ENCODE results near the gene COL20A1. TPM values are rescaled to one million over a fixed set of nuclear protein-coding genes. Genes with fewer than 3 reads are reported as not detected.
"Not testable (repeated sequence)": the region's sequence is repeated elsewhere in the genome, so short reads cannot be mapped to it uniquely, and the experiment has no call there.

COL20A1 gene
- total and polyA plus RNA-seq, 2 donors (not counting 1 experiment from before 2014, with no cell fraction given) = not detected

DNA sequence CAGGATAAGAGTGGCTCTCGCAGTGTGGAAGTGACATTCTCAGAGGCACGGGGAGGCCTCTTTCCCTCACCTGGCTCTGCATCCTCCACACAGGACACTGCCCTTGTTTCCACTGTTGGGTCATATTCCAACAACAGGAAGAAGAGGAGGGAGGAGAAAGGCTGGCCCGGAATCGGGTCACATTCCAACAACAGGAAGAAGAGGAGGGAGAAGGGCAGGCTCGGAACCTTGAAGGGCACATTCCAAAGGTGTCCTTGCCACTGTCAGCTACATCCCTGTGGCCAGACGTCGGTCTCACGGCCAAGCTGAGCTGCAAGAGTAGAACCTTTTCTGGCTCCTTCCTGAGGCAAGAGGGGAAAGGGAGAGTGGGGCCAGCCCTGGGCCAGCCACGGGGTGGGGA is 42.7 kb downstream of the COL20A1 start:
- no peak for TF ChIP-seq EZH2 (IDR thresholded peaks at IDR 0.05; ENCODE audit: low read length, missing control alignments)
- TF ChIP-seq, protein P1, sequence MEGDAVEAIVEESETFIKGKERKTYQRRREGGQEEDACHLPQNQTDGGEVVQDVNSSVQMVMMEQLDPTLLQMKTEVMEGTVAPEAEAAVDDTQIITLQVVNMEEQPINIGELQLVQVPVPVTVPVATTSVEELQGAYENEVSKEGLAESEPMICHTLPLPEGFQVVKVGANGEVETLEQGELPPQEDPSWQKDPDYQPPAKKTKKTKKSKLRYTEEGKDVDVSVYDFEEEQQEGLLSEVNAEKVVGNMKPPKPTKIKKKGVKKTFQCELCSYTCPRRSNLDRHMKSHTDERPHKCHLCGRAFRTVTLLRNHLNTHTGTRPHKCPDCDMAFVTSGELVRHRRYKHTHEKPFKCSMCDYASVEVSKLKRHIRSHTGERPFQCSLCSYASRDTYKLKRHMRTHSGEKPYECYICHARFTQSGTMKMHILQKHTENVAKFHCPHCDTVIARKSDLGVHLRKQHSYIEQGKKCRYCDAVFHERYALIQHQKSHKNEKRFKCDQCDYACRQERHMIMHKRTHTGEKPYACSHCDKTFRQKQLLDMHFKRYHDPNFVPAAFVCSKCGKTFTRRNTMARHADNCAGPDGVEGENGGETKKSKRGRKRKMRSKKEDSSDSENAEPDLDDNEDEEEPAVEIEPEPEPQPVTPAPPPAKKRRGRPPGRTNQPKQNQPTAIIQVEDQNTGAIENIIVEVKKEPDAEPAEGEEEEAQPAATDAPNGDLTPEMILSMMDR (conservative IDR thresholded peaks at IDR 0.05 in 1 of 2, IDR thresholded peaks at IDR 0.05 in 1 of 2; ENCODE audit: low read depth in 1 of 2, low read length in 2 of 2) = no peak

DNA sequence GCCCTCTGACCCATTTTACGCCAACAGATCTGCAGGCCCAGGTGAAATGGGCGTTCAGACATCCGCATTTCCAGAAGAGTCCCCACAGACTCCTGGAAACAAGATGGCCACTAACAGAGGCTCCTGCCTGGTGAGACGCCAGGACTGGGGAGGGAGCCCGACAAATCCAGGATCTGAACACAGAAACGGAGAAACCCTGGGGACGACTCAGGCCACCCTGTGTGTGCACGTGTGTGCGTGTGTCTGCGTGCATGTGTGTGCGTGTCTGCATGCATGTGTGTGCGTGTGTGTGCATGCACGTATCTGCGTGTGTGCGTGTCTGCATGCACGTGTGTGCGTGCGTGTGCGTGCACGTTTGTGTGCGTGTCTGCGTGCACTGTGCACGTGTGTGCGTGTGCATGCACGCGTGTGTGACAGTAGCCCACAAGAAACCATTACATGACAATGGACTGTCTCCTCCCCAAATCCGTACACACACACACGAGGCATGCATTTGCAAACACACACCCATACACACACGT is 43.3 kb downstream of the COL20A1 start:
- Histone ChIP-seq H3K4me1 (ENCODE audit: control insufficient read depth, extremely low read depth, insufficient read depth, low read length) (no peaks in the 10 kb centered on the region), H3K4me2 (ENCODE audit: extremely low read depth, insufficient read depth, low read length) (no peak overlapping the region), H4K20me1 (ENCODE audit: control insufficient read depth, extremely low read depth, insufficient read depth, low read length) (no peaks in the 10 kb centered on the region), H3K27ac (ENCODE audit: insufficient read depth, low read length) (no peak overlapping the region), H3K9ac (ENCODE audit: insufficient read depth, low read length) (no peak overlapping the region), H3K9me3 (ENCODE audit: control insufficient read depth, insufficient read depth, low read depth, low read length) (no peaks in the 10 kb centered on the region), H3K27me3 (ENCODE audit: control insufficient read depth, insufficient read depth, low read length) (no peaks in the 10 kb centered on the region), H2AFZ (ENCODE audit: low read length) (no peak overlapping the region), H3K36me3 (ENCODE audit: control insufficient read depth, insufficient read depth, low read length) (no peaks in the 10 kb centered on the region), H3K4me3 (replicated peaks in 1 of 4; ENCODE audit: control extremely low read depth in 1 of 4, insufficient read depth in 1 of 4, low read depth in 3 of 4, low read length in 4 of 4) (no peak overlapping the region), H3K79me2 (ENCODE audit: control insufficient read depth, insufficient read depth, low read length) (no peaks in the 10 kb centered on the region)
- DNase-seq (ENCODE audit: low read depth in 2 of 2) = no peak
- TF ChIP-seq, protein P1 (conservative IDR thresholded peaks at IDR 0.05 in 1 of 2, IDR thresholded peaks at IDR 0.05 in 1 of 2; ENCODE audit: low read depth in 1 of 2, low read length in 2 of 2) = no peak
- no peak for TF ChIP-seq EZH2 (IDR thresholded peaks at IDR 0.05; ENCODE audit: low read length, missing control alignments)

More for the DNA sequence above, 42.7 kb downstream of the COL20A1 start:
- no peak overlapping the region for H3K27ac ChIP-seq (ENCODE audit: insufficient read depth, low read length)
- DNase-seq (ENCODE audit: low read depth in 2 of 2) = no peak
- no peaks in the 10 kb centered on the region for H3K4me1 ChIP-seq (ENCODE audit: control insufficient read depth, extremely low read depth, insufficient read depth, low read length)
- H3K9ac ChIP-seq (ENCODE audit: insufficient read depth, low read length) = no peak overlapping the region
- H3K27me3 ChIP-seq (ENCODE audit: control insufficient read depth, insufficient read depth, low read length) = no peaks in the 10 kb centered on the region
- no peak overlapping the region for H2AFZ ChIP-seq (ENCODE audit: low read length)
- no peaks in the 10 kb centered on the region for H3K9me3 ChIP-seq (ENCODE audit: control insufficient read depth, insufficient read depth, low read depth, low read length)
- no peaks in the 10 kb centered on the region for H3K79me2 ChIP-seq (ENCODE audit: control insufficient read depth, insufficient read depth, low read length)
- H4K20me1 ChIP-seq (ENCODE audit: control insufficient read depth, extremely low read depth, insufficient read depth, low read length) = no peaks in the 10 kb centered on the region
- H3K4me2 ChIP-seq (ENCODE audit: extremely low read depth, insufficient read depth, low read length) = no peak overlapping the region
- no peaks in the 10 kb centered on the region for H3K36me3 ChIP-seq (ENCODE audit: control insufficient read depth, insufficient read depth, low read length)
- no peak overlapping the region for H3K4me3 ChIP-seq (replicated peaks in 1 of 4; ENCODE audit: control extremely low read depth in 1 of 4, insufficient read depth in 1 of 4, low read depth in 3 of 4, low read length in 4 of 4)

- H3K9ac ChIP-seq (ENCODE audit: insufficient read depth, low read length) = no peak overlapping the region
- no peaks in the 10 kb centered on the region for H4K20me1 ChIP-seq (ENCODE audit: control insufficient read depth, extremely low read depth, insufficient read depth, low read length)
- peak in 1 of 2 donors; percentile 38 for DNase-seq (ENCODE audit: low read depth in 2 of 2)
- no peak overlapping the region for H3K4me2 ChIP-seq (ENCODE audit: extremely low read depth, insufficient read depth, low read length)
- H3K27me3 ChIP-seq (ENCODE audit: control insufficient read depth, insufficient read depth, low read length) = no peaks in the 10 kb centered on the region
- no peaks in the 10 kb centered on the region for H3K79me2 ChIP-seq (ENCODE audit: control insufficient read depth, insufficient read depth, low read length)
- H2AFZ ChIP-seq (ENCODE audit: low read length) = no peak overlapping the region
- H3K4me3 ChIP-seq (replicated peaks in 1 of 4; ENCODE audit: control extremely low read depth in 1 of 4, insufficient read depth in 1 of 4, low read depth in 3 of 4, low read length in 4 of 4) = no peak overlapping the region
- H3K27ac ChIP-seq (ENCODE audit: insufficient read depth, low read length) = no peak overlapping the region
- no peaks in the 10 kb centered on the region for H3K36me3 ChIP-seq (ENCODE audit: control insufficient read depth, insufficient read depth, low read length)
- no peaks in the 10 kb centered on the region for H3K4me1 ChIP-seq (ENCODE audit: control insufficient read depth, extremely low read depth, insufficient read depth, low read length)
- H3K9me3 ChIP-seq (ENCODE audit: control insufficient read depth, insufficient read depth, low read depth, low read length) = no peaks in the 10 kb centered on the region
- TF ChIP-seq, protein P1 (conservative IDR thresholded peaks at IDR 0.05 in 1 of 2, IDR thresholded peaks at IDR 0.05 in 1 of 2; ENCODE audit: low read depth in 1 of 2, low read length in 2 of 2) = no peak
- no peak for TF ChIP-seq EZH2 (IDR thresholded peaks at IDR 0.05; ENCODE audit: low read length, missing control alignments)
Measured at GRCh38 chr20:63337786-63338420, 44.9 kb downstream of the COL20A1 start.

DNA sequence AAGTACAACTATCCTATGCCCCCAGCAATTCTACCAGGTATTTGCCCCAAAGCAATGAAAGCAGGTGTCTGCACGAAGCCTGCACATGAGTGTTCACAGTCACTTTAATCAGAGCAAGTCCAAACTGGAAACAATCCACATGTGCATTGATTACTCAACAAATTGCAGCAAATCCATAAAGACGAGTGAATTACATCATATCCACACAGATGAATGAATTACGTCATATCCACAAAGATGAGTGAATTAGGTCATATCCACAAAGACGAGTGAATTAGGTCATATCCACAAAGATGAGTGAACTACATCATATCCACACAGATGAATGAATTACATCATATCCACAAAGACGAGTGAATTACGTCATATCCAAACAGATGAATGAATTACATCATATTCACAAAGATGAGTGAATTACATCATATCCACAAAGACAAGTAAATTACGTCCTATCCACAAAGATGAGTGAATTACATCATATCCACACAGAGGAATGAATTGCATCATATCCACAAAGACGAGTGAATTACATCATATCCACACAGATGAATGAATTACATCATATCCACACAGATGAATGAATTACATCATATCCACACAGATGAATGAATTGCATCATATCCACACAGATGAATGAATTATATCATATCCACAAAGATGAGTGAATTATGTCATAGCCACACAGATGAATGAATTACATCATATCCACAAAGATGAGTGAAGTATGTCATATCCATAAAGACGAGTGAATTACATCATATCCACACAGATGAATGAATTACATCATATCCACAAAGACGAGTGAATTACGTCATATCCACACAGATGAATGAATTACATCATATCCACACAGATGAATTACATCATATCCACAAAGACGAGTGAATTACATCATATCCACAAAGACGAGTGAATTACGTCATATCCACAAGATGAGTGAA is 46.4 kb downstream of the COL20A1 start:
- peak in 1 of 2 donors; percentile 2 for DNase-seq (ENCODE audit: low read depth in 2 of 2)

More for the DNA sequence above, 46.4 kb downstream of the COL20A1 start:
- H3K79me2 ChIP-seq (ENCODE audit: control insufficient read depth, insufficient read depth, low read length); H2AFZ ChIP-seq (ENCODE audit: low read length); H3K9me3 ChIP-seq (ENCODE audit: control insufficient read depth, insufficient read depth, low read depth, low read length); H3K27me3 ChIP-seq (ENCODE audit: control insufficient read depth, insufficient read depth, low read length); H3K4me2 ChIP-seq (ENCODE audit: extremely low read depth, insufficient read depth, low read length); H3K27ac ChIP-seq (ENCODE audit: insufficient read depth, low read length); H4K20me1 ChIP-seq (ENCODE audit: control insufficient read depth, extremely low read depth, insufficient read depth, low read length); H3K9ac ChIP-seq (ENCODE audit: insufficient read depth, low read length); H3K4me3 ChIP-seq (replicated peaks in 1 of 4; ENCODE audit: control extremely low read depth in 1 of 4, insufficient read depth in 1 of 4, low read depth in 3 of 4, low read length in 4 of 4); H3K36me3 ChIP-seq (ENCODE audit: control insufficient read depth, insufficient read depth, low read length); H3K4me1 ChIP-seq (ENCODE audit: control insufficient read depth, extremely low read depth, insufficient read depth, low read length): not testable (repeated sequence)

All from fibroblast of lung (primary cell).